ENCODE data around the gene UTS2B. TPM values are rescaled to one million over a fixed set of nuclear protein-coding genes. Genes with fewer than 3 reads are reported as not detected.
A peak's percentile ranks its signal among the peaks of the same experiment; 100 is the strongest.

UTS2B gene
- total RNA-seq, 4 donors from 2014 or later, result 0.38 TPM; not detected in 3

DNA sequence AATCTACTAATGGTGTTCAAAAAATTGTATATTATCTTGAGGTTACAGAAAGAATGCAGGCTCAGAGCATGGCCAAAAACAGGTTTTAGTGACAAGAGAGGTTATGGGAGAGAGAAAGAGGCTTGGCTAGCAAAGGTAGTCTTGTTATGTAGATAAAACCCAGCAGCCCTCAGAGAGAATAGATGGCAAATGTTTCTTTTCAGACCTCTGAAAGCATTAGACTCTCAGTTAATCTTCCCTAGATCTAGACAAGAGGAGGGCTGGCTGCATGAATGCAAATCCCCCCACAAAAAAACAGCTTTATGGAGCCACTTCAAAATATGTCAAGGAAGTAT is 69.1 kb downstream of the UTS2B start:
- Histone ChIP-seq H3K27ac (no peak overlapping the region), H3K4me3 (no peak overlapping the region), H3K4me1 (no peaks in the 10 kb centered on the region), H3K27me3 (no peaks in the 10 kb centered on the region), H3K36me3 (no peaks in the 10 kb centered on the region), H3K9me3 (no peaks in the 10 kb centered on the region)
- no peak for DNase-seq
- intact Hi-C loops (cut with DNase I), result no loop called here
- no peak for TF ChIP-seq POLR2A (IDR thresholded peaks at IDR 0.05)
- no peak for TF ChIP-seq CTCF (IDR thresholded peaks at IDR 0.05)

- Histone ChIP-seq H3K27ac (no peak overlapping the region), H3K27me3 (no peaks in the 10 kb centered on the region), H3K9me3 (no peaks in the 10 kb centered on the region), H3K36me3 (no peaks in the 10 kb centered on the region), H3K4me1 (no peaks in the 10 kb centered on the region), H3K4me3 (no peak overlapping the region)
- DNase-seq, result no peak
- 85 to 91% methylated on average over 8 to 11 of the region's 11 CpGs for whole genome bisulfite sequencing, 2 donors
- no peak for TF ChIP-seq POLR2A (IDR thresholded peaks at IDR 0.05)
- no peak for TF ChIP-seq CTCF (IDR thresholded peaks at IDR 0.05)
- intact Hi-C loops (cut with DNase I), result no loop called here
Measured at GRCh38 chr3:191260431-191261303, 69.7 kb downstream of the UTS2B start.

DNA sequence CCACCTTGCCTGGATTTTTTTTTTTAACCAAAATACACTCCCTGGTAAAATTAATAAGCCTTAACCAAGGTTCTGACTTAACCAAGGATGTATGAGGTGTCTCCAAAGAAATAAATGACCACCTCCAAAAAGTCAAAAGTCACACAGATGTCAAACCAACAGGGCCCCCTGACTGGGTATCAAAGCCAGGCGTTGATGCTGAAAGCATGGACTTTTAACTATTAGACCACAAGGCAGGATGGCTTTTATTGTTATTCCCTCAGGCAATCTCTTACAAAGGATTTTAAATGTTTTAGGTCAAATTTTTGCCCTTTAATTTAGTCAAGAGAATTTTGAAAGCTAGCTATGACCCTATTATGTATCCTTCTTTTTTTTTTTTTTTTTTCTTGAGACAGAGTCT is 70.8 kb downstream of the UTS2B start:
- no peaks in the 10 kb centered on the region for H3K4me1 ChIP-seq
- no peak for TF ChIP-seq POLR2A (IDR thresholded peaks at IDR 0.05)
- no peak for TF ChIP-seq CTCF (IDR thresholded peaks at IDR 0.05)
- intact Hi-C loops (cut with DNase I), result no loop called here
- DNase-seq, result no peak
- no peaks in the 10 kb centered on the region for H3K9me3 ChIP-seq
- H3K4me3 ChIP-seq, result peak overlapping the region in 1 of 4 donors; percentile 25
- H3K36me3 ChIP-seq, result no peaks in the 10 kb centered on the region
- no peak overlapping the region for H3K27ac ChIP-seq
- 0 to 90% methylated on average over 1 of the region's 1 CpG for WGBS, 2 donors
- no peaks in the 10 kb centered on the region for H3K27me3 ChIP-seq

DNA sequence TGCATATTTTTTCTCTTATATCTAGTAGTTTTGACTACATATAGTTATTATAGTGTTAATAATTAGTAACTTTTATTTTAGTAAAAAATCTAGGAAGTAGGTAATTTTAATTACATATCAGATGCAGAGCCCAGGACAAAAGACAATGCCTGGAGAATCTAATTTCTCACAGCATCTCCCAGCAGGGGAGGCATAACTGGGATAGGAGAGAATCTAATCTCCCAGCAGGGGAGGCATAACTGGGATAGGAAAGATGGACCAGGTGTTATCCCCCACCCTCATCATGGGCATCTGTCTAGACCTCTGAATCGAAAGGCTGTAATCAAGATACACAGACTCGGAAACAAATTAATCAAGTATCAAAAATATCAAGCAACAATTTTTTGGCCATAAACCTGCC is 73.0 kb downstream of the UTS2B start:
- WGBS, 2 donors, result 92 to 97% methylated on average over 2 of the region's 2 CpGs
- H3K4me3 ChIP-seq, result no peak overlapping the region
- H3K9me3 ChIP-seq, result no peaks in the 10 kb centered on the region
- DNase-seq, result no peak
- no peaks in the 10 kb centered on the region for H3K27me3 ChIP-seq
- no peaks in the 10 kb centered on the region for H3K36me3 ChIP-seq
- intact Hi-C loops (cut with DNase I), result no loop called here
- H3K27ac ChIP-seq, result no peak overlapping the region
- TF ChIP-seq POLR2A (IDR thresholded peaks at IDR 0.05), result no peak
- H3K4me1 ChIP-seq, result no peaks in the 10 kb centered on the region

GRCh38 chr3:191256405-191256804 is 73.9 kb downstream of the UTS2B start:
- H3K4me3 ChIP-seq, result no peak overlapping the region
- intact Hi-C loops (cut with DNase I), result no loop called here
- H3K9me3 ChIP-seq, result no peaks in the 10 kb centered on the region
- H3K27me3 ChIP-seq, result no peaks in the 10 kb centered on the region
- no peaks in the 10 kb centered on the region for H3K36me3 ChIP-seq
- TF ChIP-seq CTCF (IDR thresholded peaks at IDR 0.05), result no peak
- no peak for TF ChIP-seq POLR2A (IDR thresholded peaks at IDR 0.05)
- no peak for DNase-seq
- H3K27ac ChIP-seq, result no peak overlapping the region
- no peaks in the 10 kb centered on the region for H3K4me1 ChIP-seq

DNA sequence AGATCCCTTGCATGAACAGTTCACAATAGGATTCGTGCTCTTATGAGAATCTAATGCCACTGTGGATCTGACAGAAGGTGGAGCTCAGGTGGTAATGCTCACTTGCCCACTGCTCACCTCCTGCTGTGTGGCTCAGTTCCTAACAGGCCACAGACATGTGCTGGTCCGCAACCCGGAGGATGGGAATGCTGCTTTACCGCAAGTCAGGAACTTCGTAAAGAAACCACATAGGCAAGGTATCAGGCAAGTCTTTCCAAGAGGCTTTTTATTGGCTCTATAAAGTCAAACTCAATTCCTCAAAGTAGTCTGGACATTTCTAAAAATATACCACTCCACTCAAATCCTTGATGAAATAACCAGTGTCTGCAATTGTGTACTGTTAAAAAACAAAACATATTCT is 75.2 kb downstream of the UTS2B start:
- no peak for TF ChIP-seq CTCF (IDR thresholded peaks at IDR 0.05)
- TF ChIP-seq POLR2A (IDR thresholded peaks at IDR 0.05), result no peak
- Histone ChIP-seq H3K4me3 (no peak overlapping the region), H3K36me3 (no peaks in the 10 kb centered on the region), H3K27me3 (no peaks in the 10 kb centered on the region), H3K27ac (no peak overlapping the region), H3K9me3 (no peaks in the 10 kb centered on the region), H3K4me1 (no peaks in the 10 kb centered on the region)
- intact Hi-C loops (cut with DNase I), result no loop called here
- no peak for DNase-seq
- WGBS, 2 donors, result 89 to 96% methylated on average over 5 of the region's 5 CpGs
